Panc1 (cell line): ENCODE results near the gene GSG1L.

Experiments
- CTCF ChIP-seq: fragments of 450-650 bp; IDR thresholded peaks from 2 replicates; pipeline ENCODE4 v1.5.1; 2017; ENCODE audit warnings: mild to moderate bottlenecking
- POLR2AphosphoS5 ChIP-seq: IDR thresholded peaks from 2 replicates; pipeline ENCODE4 v1.6.1; 2012; ENCODE audit warnings: mild to moderate bottlenecking, low read depth, low read length, moderate library complexity
- SIN3A ChIP-seq: IDR thresholded peaks from 2 replicates; pipeline ENCODE4 v1.6.1; 2012; ENCODE audit warnings: low read depth, mild to moderate bottlenecking, low read length, moderate library complexity, borderline replicate concordance; ENCODE audit not compliant: insufficient read depth

- TF ChIP-seq CTCF (no peak), POLR2AphosphoS5 (no peak), SIN3A (no peak)
Measured at GRCh38 chr16:27917949-27918348, 145.6 kb downstream of the GSG1L start.
